ENCODE measurements around the gene NHEJ1. TPM values are rescaled to one million over a fixed set of nuclear protein-coding genes. Genes with fewer than 3 reads are reported as not detected.

NHEJ1 gene
- total RNA-seq, 2 experiments from 2014 or later = 17.7 to 18.6 TPM

GRCh38 chr2:219118504-219118903, 42.1 kb downstream of the NHEJ1 start:
- Mint-ChIP-seq H3K27me3 (no peaks in the 10 kb centered on the region), H3K4me3 (no peak overlapping the region), H3K27ac (no peak overlapping the region), H3K9me3 (no peaks in the 10 kb centered on the region), H3K36me3 (no peaks in the 10 kb centered on the region), H3K4me1 (ENCODE audit: low read depth) (no peaks in the 10 kb centered on the region)
- no peak for DNase-seq
- ChIA-PET CTCF (interaction anchor here (1.0 to 16.2 kb wide), 14 partner anchors 13 to 138 kb away, joined by 3 to 238 read pairs (median 12); partner anchors contain the start of gene IHH), POLR2A (no interaction called here)
- intact Hi-C loops (cut with micrococcal nuclease) = loop anchor here (5.0 kb wide), 1 partner anchor 39 kb away; no protein-coding TSS in a partner anchor

DNA sequence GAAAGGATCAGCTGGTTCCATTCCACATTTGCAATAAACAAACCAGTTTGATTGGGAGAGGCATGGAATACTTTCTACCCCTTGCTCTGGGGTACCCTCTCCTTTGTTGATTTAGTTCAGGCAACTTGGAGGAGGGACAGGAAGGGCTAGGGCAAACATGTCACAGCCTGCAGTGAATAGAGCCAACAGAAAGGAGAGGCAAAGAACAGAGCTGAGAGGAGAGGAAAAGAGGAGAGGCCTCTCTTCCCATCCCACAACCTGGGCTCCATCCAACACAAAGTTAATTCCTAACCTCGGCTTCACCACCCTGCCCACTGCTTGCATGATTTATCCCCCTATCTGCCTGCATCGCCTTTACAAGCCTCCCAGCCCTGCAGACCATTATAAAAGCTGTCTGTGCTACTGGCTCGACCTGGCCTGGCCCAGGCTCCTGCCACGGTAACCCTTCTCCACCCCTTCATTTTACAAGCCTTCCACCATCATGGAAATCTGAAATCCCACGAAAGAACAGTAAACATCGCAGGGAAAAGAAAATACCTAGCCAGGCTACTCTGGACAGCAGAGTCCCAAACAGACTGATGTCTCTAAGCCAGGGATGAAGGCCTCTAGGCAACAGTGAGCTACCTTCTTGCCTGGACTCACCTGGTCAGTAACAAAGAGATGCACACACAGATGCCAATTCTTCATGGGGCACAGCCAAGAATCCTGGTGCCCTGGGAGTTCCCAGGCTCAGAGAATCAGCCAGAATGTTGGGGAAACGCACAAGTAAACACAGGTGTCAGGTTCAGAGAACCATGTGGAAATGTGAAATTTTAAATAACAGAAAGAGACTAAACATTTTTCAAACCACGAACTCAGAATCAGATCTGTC, 43.6 kb downstream of the NHEJ1 start:
- DNase-seq = no peak
- ChIA-PET CTCF (interaction anchor here (0.6 to 16.2 kb wide), 8 partner anchors 13 to 265 kb away, joined by 3 to 238 read pairs (median 20); partner anchors contain the start of gene IHH), POLR2A (no interaction called here)
- H3K4me1 Mint-ChIP-seq (ENCODE audit: low read depth) = peaks cover 10% of the 10 kb centered on the region
- no peaks in the 10 kb centered on the region for H3K9me3 Mint-ChIP-seq
- H3K36me3 Mint-ChIP-seq = no peaks in the 10 kb centered on the region
- no peak overlapping the region for H3K27ac Mint-ChIP-seq
- no peaks in the 10 kb centered on the region for H3K27me3 Mint-ChIP-seq
- no peak overlapping the region for H3K4me3 Mint-ChIP-seq
- intact Hi-C loops (cut with micrococcal nuclease) = loop anchor here (5.0 kb wide), 1 partner anchor 40 kb away; no protein-coding TSS in a partner anchor

GRCh38 chr2:219112651-219113338, 47.8 kb downstream of the NHEJ1 start:
- Mint-ChIP-seq H3K27me3 (no peaks in the 10 kb centered on the region), H3K4me1 (ENCODE audit: low read depth) (peaks cover 26% of the 10 kb centered on the region), H3K27ac (peak overlapping the region; percentile 18), H3K9me3 (no peaks in the 10 kb centered on the region), H3K4me3 (no peak overlapping the region), H3K36me3 (peaks cover 4% of the 10 kb centered on the region)
- intact Hi-C loops (cut with micrococcal nuclease) = no loop called here
- ChIA-PET CTCF (interaction anchor here (0.7 to 16.2 kb wide), 5 partner anchors 9 to 825 kb away, joined by 3 to 238 read pairs (median 5); partner anchors contain the start of gene IHH), POLR2A (interaction anchor here (1.0 kb wide), 1 partner anchor 9 kb away, joined by 3 read pairs; no protein-coding TSS in a partner anchor)
- peak; percentile 16 for DNase-seq

GRCh38 chr2:219112062-219112406, 48.6 kb downstream of the NHEJ1 start:
- no peak for DNase-seq
- intact Hi-C loops (cut with micrococcal nuclease) = no loop called here
- H3K9me3 Mint-ChIP-seq = no peaks in the 10 kb centered on the region
- CTCF ChIA-PET = interaction anchor here (0.7 to 16.2 kb wide), 6 partner anchors 8 to 824 kb away, joined by 3 to 238 read pairs (median 7); partner anchors contain the start of gene IHH
- H3K27ac Mint-ChIP-seq = no peak overlapping the region
- no peaks in the 10 kb centered on the region for H3K27me3 Mint-ChIP-seq
- POLR2A ChIA-PET = interaction anchor here (1.0 kb wide), 1 partner anchor 8 kb away, joined by 3 read pairs; no protein-coding TSS in a partner anchor
- peaks cover 26% of the 10 kb centered on the region for H3K4me1 Mint-ChIP-seq (ENCODE audit: low read depth)
- no peak overlapping the region for H3K4me3 Mint-ChIP-seq
- peaks cover 4% of the 10 kb centered on the region for H3K36me3 Mint-ChIP-seq

GRCh38 chr2:219111375-219112061, 49.1 kb downstream of the NHEJ1 start:
- no peak overlapping the region for H3K27ac Mint-ChIP-seq
- intact Hi-C loops (cut with micrococcal nuclease) = no loop called here
- ChIA-PET POLR2A (no interaction called here), CTCF (interaction anchor here (1.0 to 16.2 kb wide), 7 partner anchors 8 to 82 kb away, joined by 3 to 238 read pairs (median 5); partner anchors contain the start of gene IHH)
- H3K4me3 Mint-ChIP-seq = no peak overlapping the region
- no peak for DNase-seq
- peaks cover 4% of the 10 kb centered on the region for H3K36me3 Mint-ChIP-seq
- H3K9me3 Mint-ChIP-seq = no peaks in the 10 kb centered on the region
- peaks cover 26% of the 10 kb centered on the region for H3K4me1 Mint-ChIP-seq (ENCODE audit: low read depth)
- H3K27me3 Mint-ChIP-seq = no peaks in the 10 kb centered on the region

- Mint-ChIP-seq H3K27ac (no peak overlapping the region), H3K27me3 (no peaks in the 10 kb centered on the region), H3K4me1 (ENCODE audit: low read depth) (peaks cover 42% of the 10 kb centered on the region), H3K4me3 (no peak overlapping the region), H3K9me3 (no peaks in the 10 kb centered on the region), H3K36me3 (peaks cover 4% of the 10 kb centered on the region)
- ChIA-PET POLR2A (no interaction called here), CTCF (interaction anchor here (1.7 kb wide), 1 partner anchor 36 kb away, joined by 4 read pairs; no protein-coding TSS in a partner anchor)
- intact Hi-C loops (cut with micrococcal nuclease) = no loop called here
- DNase-seq = peak; percentile 69
These were observed 51.1 kb downstream of the NHEJ1 start for GRCh38 chr2:219109471-219109870.

- peaks cover 4% of the 10 kb centered on the region for H3K36me3 Mint-ChIP-seq
- intact Hi-C loops (cut with micrococcal nuclease) = no loop called here
- ChIA-PET POLR2A (no interaction called here), CTCF (interaction anchor here (1.2 to 5.1 kb wide), 3 partner anchors 12 to 49 kb away, joined by 4 to 45 read pairs (median 4); no protein-coding TSS in a partner anchor)
- no peaks in the 10 kb centered on the region for H3K9me3 Mint-ChIP-seq
- no peak for DNase-seq
- H3K4me3 Mint-ChIP-seq = no peak overlapping the region
- no peaks in the 10 kb centered on the region for H3K27me3 Mint-ChIP-seq
- H3K4me1 Mint-ChIP-seq (ENCODE audit: low read depth) = peaks cover 43% of the 10 kb centered on the region
- no peak overlapping the region for H3K27ac Mint-ChIP-seq
These were observed 52.9 kb downstream of the NHEJ1 start for GRCh38 chr2:219107758-219108157.

GRCh38 chr2:219106251-219106650, 54.4 kb downstream of the NHEJ1 start:
- intact Hi-C loops (cut with micrococcal nuclease) = no loop called here
- DNase-seq = no peak
- no peaks in the 10 kb centered on the region for H3K9me3 Mint-ChIP-seq
- H3K4me1 Mint-ChIP-seq (ENCODE audit: low read depth) = peaks cover 35% of the 10 kb centered on the region
- H3K27me3 Mint-ChIP-seq = no peaks in the 10 kb centered on the region
- H3K4me3 Mint-ChIP-seq = no peak overlapping the region
- CTCF ChIA-PET = interaction anchor here (1.1 to 5.1 kb wide), 4 partner anchors 12 to 126 kb away, joined by 3 to 45 read pairs (median 20); no protein-coding TSS in a partner anchor
- peaks cover 4% of the 10 kb centered on the region for H3K36me3 Mint-ChIP-seq
- no peak overlapping the region for H3K27ac Mint-ChIP-seq
- POLR2A ChIA-PET = no interaction called here

- Mint-ChIP-seq H3K4me1 (ENCODE audit: low read depth) (peaks cover 29% of the 10 kb centered on the region), H3K27me3 (no peaks in the 10 kb centered on the region), H3K9me3 (no peaks in the 10 kb centered on the region), H3K4me3 (no peak overlapping the region), H3K36me3 (no peaks in the 10 kb centered on the region), H3K27ac (peak overlapping the region; percentile 53)
- POLR2A ChIA-PET = interaction anchor here (0.9 kb wide), 1 partner anchor 8 kb away, joined by 3 read pairs; no protein-coding TSS in a partner anchor
- peak; percentile 18 for DNase-seq
- CTCF ChIA-PET = interaction anchor here (0.6 to 5.1 kb wide), 45 partner anchors 8 to 190 kb away, joined by 3 to 45 read pairs (median 5); partner anchors contain the start of genes IHH and NHEJ1
- intact Hi-C loops (cut with micrococcal nuclease) = loop anchor here (1.0 to 2.0 kb wide), 2 partner anchors 20 to 46 kb away; no protein-coding TSS in a partner anchor
These were observed 56.2 kb downstream of the NHEJ1 start for GRCh38 chr2:219104107-219105035.

- CTCF ChIA-PET = interaction anchor here (0.7 to 1.2 kb wide), 4 partner anchors 12 to 98 kb away, joined by 3 to 5 read pairs (median 3); no protein-coding TSS in a partner anchor
- DNase-seq = no peak
- POLR2A ChIA-PET = no interaction called here
- intact Hi-C loops (cut with micrococcal nuclease) = no loop called here
- H3K4me1 Mint-ChIP-seq (ENCODE audit: low read depth) = peaks cover 4% of the 10 kb centered on the region
- H3K9me3 Mint-ChIP-seq = no peaks in the 10 kb centered on the region
- no peaks in the 10 kb centered on the region for H3K27me3 Mint-ChIP-seq
- no peak overlapping the region for H3K27ac Mint-ChIP-seq
- no peak overlapping the region for H3K4me3 Mint-ChIP-seq
- no peaks in the 10 kb centered on the region for H3K36me3 Mint-ChIP-seq
These were observed 61.3 kb downstream of the NHEJ1 start for GRCh38 chr2:219099329-219099728.
